WTC11 (cell line): ENCODE results near the gene RC3H1. TPM values are rescaled to one million over a fixed set of nuclear protein-coding genes. Genes with fewer than 3 reads are reported as not detected.

Source experiments
- ATAC-seq: fragments of 200-7000 bp; cut with Tn5 transposase; 2 replicates; pipeline ENCODE4 v1.10.0; 2021; ENCODE audit warnings: mild to moderate bottlenecking, moderate library complexity
- Bru-seq: library from RNA; stranded (reverse); fragments of 400-500 nt; gene quantifications from one replicate; lab custom pipeline; 2021; lab: Mats Ljungman, UMichigan
- CTCF ChIA-PET: fragments of 300-600 bp; sonication (Branson Sonifier 250); formaldehyde crosslinking; loops from one replicate; lab custom pipeline; 2021; ENCODE audit warnings: antibody characterized with exemption; lab: Charles Lee
- POLR2A ChIA-PET: fragments of 350-600 bp; sonication (Branson Sonifier 250); formaldehyde crosslinking; loops from one replicate; lab custom pipeline; 2021; ENCODE audit warnings: antibody characterized with exemption; lab: Charles Lee
- DNase-seq: peaks from one replicate; pipeline ENCODE4 v3.0.0; 2021; ENCODE audit warnings: low spot score
- H3K27ac Mint-ChIP-seq: 2 replicates; pipeline ENCODE4 v1.8.0; 2021; ENCODE audit warnings: mixed read lengths
- H3K27me3 Mint-ChIP-seq: 2 replicates; pipeline ENCODE4 v1.8.0; 2021; ENCODE audit warnings: low read depth, mild to moderate bottlenecking, moderate library complexity, mixed read lengths
- H3K36me3 Mint-ChIP-seq: 2 replicates; pipeline ENCODE4 v1.8.0; 2021; ENCODE audit warnings: mixed read lengths
- H3K4me1 Mint-ChIP-seq: 2 replicates; pipeline ENCODE4 v1.8.0; 2022; ENCODE audit warnings: mixed read lengths
- H3K4me3 Mint-ChIP-seq: 2 replicates; pipeline ENCODE4 v1.8.0; 2021; ENCODE audit warnings: mild to moderate bottlenecking, moderate library complexity, mixed read lengths
- H3K9me3 Mint-ChIP-seq: 2 replicates; pipeline ENCODE4 v1.8.0; 2021; ENCODE audit warnings: mixed read lengths
- ATF1 ChIP-seq: sonication (generic); formaldehyde crosslinking; IDR thresholded peaks from 2 replicates; pipeline ENCODE4 v1.8.1; 2023; ENCODE audit warnings: mild to moderate bottlenecking, moderate library complexity, missing genetic modification reagents
- CTCF ChIP-seq: fragments of 200-600 bp; IDR thresholded peaks from 2 replicates; pipeline ENCODE4 v1.8.0; 2022; ENCODE audit warnings: antibody characterized with exemption
- E2F1 ChIP-seq: sonication (generic); formaldehyde crosslinking; IDR thresholded peaks from 2 replicates; pipeline ENCODE4 v1.8.0; 2022; ENCODE audit warnings: mild to moderate bottlenecking, missing genetic modification reagents
- EMX1 ChIP-seq: fragments of 250-450 bp; sonication (Bioruptor Pico); IDR thresholded peaks from 2 replicates; pipeline ENCODE4 v1.8.0; 2021; ENCODE audit warnings: mild to moderate bottlenecking
- FOXK1 ChIP-seq: sonication (generic); formaldehyde crosslinking; IDR thresholded peaks from 2 replicates; pipeline ENCODE4 v1.8.0; 2022; ENCODE audit warnings: mild to moderate bottlenecking, moderate library complexity, missing genetic modification reagents
- FOXP1 ChIP-seq: sonication (generic); formaldehyde crosslinking; IDR thresholded peaks from 2 replicates; pipeline ENCODE4 v1.8.0; 2022; ENCODE audit warnings: missing genetic modification reagents, mild to moderate bottlenecking, moderate library complexity, borderline replicate concordance
- FOXP4 ChIP-seq: sonication (generic); formaldehyde crosslinking; IDR thresholded peaks from 2 replicates; pipeline ENCODE4 v1.8.0; 2022; ENCODE audit warnings: mild to moderate bottlenecking, missing genetic modification reagents
- HMGXB4 ChIP-seq: sonication (generic); formaldehyde crosslinking; IDR thresholded peaks from 2 replicates; pipeline ENCODE4 v1.8.1; 2023; ENCODE audit warnings: mild to moderate bottlenecking, moderate library complexity, missing genetic modification reagents
- IRF1 ChIP-seq: sonication (generic); formaldehyde crosslinking; IDR thresholded peaks from 2 replicates; pipeline ENCODE4 v1.8.0; 2023; ENCODE audit warnings: missing genetic modification reagents
- KAT7 ChIP-seq: sonication (generic); formaldehyde crosslinking; IDR thresholded peaks from 2 replicates; pipeline ENCODE4 v1.8.1; 2023; ENCODE audit warnings: missing genetic modification reagents, mild to moderate bottlenecking, borderline replicate concordance
- NFYB ChIP-seq: sonication (generic); formaldehyde crosslinking; conservative IDR thresholded peaks from 2 replicates; pipeline ENCODE4 v1.8.0; 2022; ENCODE audit warnings: low read depth, missing genetic modification reagents
- SMAD3 ChIP-seq: sonication (generic); formaldehyde crosslinking; IDR thresholded peaks from 2 replicates; pipeline ENCODE4 v1.8.0; 2022; ENCODE audit warnings: missing genetic modification reagents, mild to moderate bottlenecking, borderline replicate concordance
- SP1 ChIP-seq: sonication (generic); formaldehyde crosslinking; conservative IDR thresholded peaks from 2 replicates; pipeline ENCODE4 v1.8.1; 2022; ENCODE audit warnings: missing genetic modification reagents
- TP53 ChIP-seq: sonication (generic); formaldehyde crosslinking; IDR thresholded peaks from 2 replicates; pipeline ENCODE4 v1.8.1; 2023; ENCODE audit warnings: mild to moderate bottlenecking, missing genetic modification reagents
- ZBTB43 ChIP-seq: sonication (generic); formaldehyde crosslinking; IDR thresholded peaks from 2 replicates; pipeline ENCODE4 v1.8.1; 2023; ENCODE audit warnings: mild to moderate bottlenecking, missing genetic modification reagents
- ZNF263 ChIP-seq: sonication (generic); formaldehyde crosslinking; IDR thresholded peaks from 2 replicates; pipeline ENCODE4 v1.8.1; 2022; ENCODE audit warnings: low read depth, mild to moderate bottlenecking, moderate library complexity, missing genetic modification reagents
- long read RNA-seq, 3 experiments: library from RNA in 1 of 3; library from capped mRNA in 1 of 3; library from polyadenylated mRNA in 1 of 3; unstranded in 2 of 3; stranded (forward) in 1 of 3; transcript quantifications; one replicate each; pipeline ENCODE4 v2.0.0, GENCODE V29; 2021
- total RNA-seq: library from RNA; stranded (reverse); gene quantifications from 3 replicates; pipeline ENCODE4 v1.2.3, GENCODE V29; 2021

RC3H1 gene
- total RNA-seq (24.1 to 25.7 TPM (median 25.4 TPM) in 3 replicates), Bru-seq, nascent RNA (percentile 86 among the genes with signal in this experiment)
- long read RNA-seq, experiment 1, full-length matches to known transcripts = 7 of 39 reads
- long read RNA-seq, experiment 1, partial matches to known transcripts = 2 of 39 reads
- long read RNA-seq, experiment 1, other reads (novel, unspliced or antisense) = 30 of 39 reads
- long read RNA-seq, experiment 2, full-length matches to known transcripts = 1 of 16 reads
- long read RNA-seq, experiment 2, partial matches to known transcripts = 0 of 16 reads
- long read RNA-seq, experiment 2, other reads (novel, unspliced or antisense) = 15 of 16 reads
- long read RNA-seq, experiment 3 = 0 reads

- no peaks in the 10 kb centered on the region for H3K9me3 Mint-ChIP-seq
- DNase-seq (peak; percentile 85), ATAC-seq (peak; percentile 85)
- TF ChIP-seq HMGXB4 (CRISPR knock-in tag) (peak; percentile 0; the same call in 1 of the 2 replicates), IRF1 (CRISPR knock-in tag) (peak; percentile 42; the same call in 1 of the 2 replicates), FOXP1 (CRISPR knock-in tag) (0 out of 2 replicates have a peak, but pooled peaks have one; percentile 78), CTCF (no peak), ZBTB43 (CRISPR knock-in tag) (peak; percentile 51; the same call in 1 of the 2 replicates), KAT7 (CRISPR knock-in tag) (no peak), ZNF263 (CRISPR knock-in tag) (peak; percentile 87), FOXP4 (CRISPR knock-in tag) (no peak), EMX1 (CRISPR knock-in tag) (0 out of 2 replicates have a peak, but pooled peaks have one; percentile 15), NFYB (CRISPR knock-in tag) (peak; percentile 16; the same call in 1 of the 2 replicates), SMAD3 (CRISPR knock-in tag) (peak; percentile 80), FOXK1 (CRISPR knock-in tag) (peak; percentile 41; the same call in 1 of the 2 replicates), ATF1 (no peak), E2F1 (CRISPR knock-in tag) (0 out of 2 replicates have a peak, but pooled peaks have one; percentile 2), SP1 (CRISPR knock-in tag) (peak; percentile 58; the same call in 1 of the 2 replicates), TP53 (no peak)
- H3K4me1 Mint-ChIP-seq = peaks cover 38% of the 10 kb centered on the region
- peak within 1 kb of the TSS; percentile 99 for H3K27ac Mint-ChIP-seq
- H3K36me3 Mint-ChIP-seq = no peaks in the 10 kb centered on the region; the same call in 1 of the 2 replicates
- ChIA-PET POLR2A (interaction anchor here (0.9 to 1.9 kb wide), 17 partner anchors 10 to 1483 kb away, joined by 3 to 12 read pairs (median 4); partner anchors contain the start of genes CACYBP, GAS5, KLHL20 and PRDX6), CTCF (interaction anchor here (1.0 to 1.8 kb wide), 3 partner anchors 92 to 516 kb away, joined by 3 to 5 read pairs (median 4); no protein-coding TSS in a partner anchor)
- peaks cover 8% of the 10 kb centered on the region for H3K27me3 Mint-ChIP-seq
- H3K4me3 Mint-ChIP-seq = peak within 1 kb of the TSS; percentile 91
Measured at GRCh38 chr1:174022080-174022975, at the start of gene RC3H1. TSS of gene RC3H1 (minus strand) at chr1:174022357. CDS start at chr1:173992985, 29,372 bp downstream.
